IMR-90 (cell line): ENCODE results near the gene CTNNA2. TPM values are rescaled to one million over a fixed set of nuclear protein-coding genes. Genes with fewer than 3 reads are reported as not detected.

Source experiments
- ATAC-seq: fragments of 200-7000 bp; cut with Tn5 transposase; 2 replicates; pipeline ENCODE4 v1.9.1; 2020; ENCODE audit warnings: low read depth, mild to moderate bottlenecking, moderate library complexity
- BruUV-seq: library from RNA; stranded (reverse); fragments of 400-500 nt; replicated peaks from 2 replicates; lab custom pipeline; 2021; lab: Mats Ljungman, UMichigan
- CTCF ChIA-PET: fragments of 300-600 bp; formaldehyde crosslinking; extraction: SDS; loops from one replicate; lab custom pipeline; 2021; ENCODE audit warnings: antibody characterized with exemption; lab: Yijun Ruan, JAX
- POLR2A ChIA-PET: fragments of 300-600 bp; sonication (Branson Sonifier 250); formaldehyde crosslinking; loops from one replicate; lab custom pipeline; 2022; ENCODE audit warnings: antibody characterized with exemption; ENCODE audit not compliant: unreplicated experiment; lab: Charles Lee
- DNase-seq: peaks from one replicate; pipeline ENCODE4 v3.0.0; 2013
- H2AFZ ChIP-seq: replicated peaks from 2 replicates; pipeline ENCODE3; 2013; ENCODE audit warnings: low read length, mild to moderate bottlenecking; ENCODE audit not compliant: poor library complexity
- H2AK5ac ChIP-seq: 2 replicates; pipeline ENCODE4 v1.6.1; 2013; ENCODE audit warnings: low read depth, low read length, inconsistent platforms
- H2AK9ac ChIP-seq: replicated peaks from 2 replicates; pipeline ENCODE3; 2013; ENCODE audit warnings: mild to moderate bottlenecking, low read depth, low read length, moderate library complexity; ENCODE audit not compliant: poor library complexity
- H2BK120ac ChIP-seq: 2 replicates; pipeline ENCODE4 v1.6.1; 2013; ENCODE audit warnings: low read depth, low read length, inconsistent platforms
- H2BK15ac ChIP-seq: 3 replicates; pipeline ENCODE4 v1.6.1; 2013; ENCODE audit warnings: low read depth, low read length, inconsistent platforms
- H2BK20ac ChIP-seq: 2 replicates; pipeline ENCODE4 v1.6.1; 2013; ENCODE audit warnings: low read depth, mild to moderate bottlenecking, inconsistent platforms, low read length, moderate library complexity
- H2BK5ac ChIP-seq: 2 replicates; pipeline ENCODE4 v1.6.1; 2013; ENCODE audit warnings: mild to moderate bottlenecking, low read depth, low read length, inconsistent platforms; ENCODE audit not compliant: poor library complexity, severe bottlenecking
- H3K14ac ChIP-seq: replicated peaks from 2 replicates; pipeline ENCODE4 v1.6.1; 2013; ENCODE audit warnings: low read depth, low read length, inconsistent platforms
- H3K18ac ChIP-seq: 2 replicates; pipeline ENCODE4 v1.6.1; 2013; ENCODE audit warnings: low read depth, low read length, control low read depth
- H3K23ac ChIP-seq: 2 replicates; pipeline ENCODE4 v1.6.1; 2013; ENCODE audit warnings: low read depth, low read length, inconsistent platforms
- H3K27ac ChIP-seq: 2 replicates; pipeline ENCODE4 v1.5.1; 2013; ENCODE audit warnings: mild to moderate bottlenecking, control low read depth, low read length; ENCODE audit not compliant: insufficient read depth
- H3K27me3 ChIP-seq: 2 replicates; pipeline ENCODE4 v1.6.1; 2013; ENCODE audit warnings: low read length; ENCODE audit not compliant: control insufficient read depth, insufficient read depth
- H3K36me3 ChIP-seq: 2 replicates; pipeline ENCODE4 v1.6.1; 2013; ENCODE audit warnings: low read length, mixed read lengths; ENCODE audit not compliant: control insufficient read depth, insufficient read depth
- H3K4ac ChIP-seq: 2 replicates; pipeline ENCODE4 v1.6.1; 2013; ENCODE audit warnings: low read depth, low read length, inconsistent platforms
- H3K4me1 ChIP-seq: 2 replicates; pipeline ENCODE4 v1.6.1; 2013; ENCODE audit warnings: low read length, mixed read lengths; ENCODE audit not compliant: control insufficient read depth, insufficient read depth
- H3K4me2 ChIP-seq: 2 replicates; pipeline ENCODE4 v1.6.1; 2013; ENCODE audit warnings: low read depth, mild to moderate bottlenecking, control low read depth, low read length, moderate library complexity
- H3K4me3 ChIP-seq: 2 replicates; pipeline ENCODE4 v1.5.1; 2013; ENCODE audit warnings: low read depth, mild to moderate bottlenecking, control low read depth, low read length, moderate library complexity; ENCODE audit not compliant: insufficient read depth
- H3K56ac ChIP-seq: 2 replicates; pipeline ENCODE4 v1.6.1; 2013; ENCODE audit warnings: low read length, inconsistent platforms; ENCODE audit not compliant: insufficient read depth; ENCODE audit errors: extremely low read depth
- H3K79me1 ChIP-seq, 2 experiments: 2 replicates each; pipeline ENCODE4 v1.6.1; 2013; ENCODE audit warnings: low read length in 2 of 2, inconsistent platforms in 1 of 2, low read depth in 1 of 2
- H3K9ac ChIP-seq: 2 replicates; pipeline ENCODE4 v1.6.1; 2013; ENCODE audit warnings: low read depth, low read length, control low read depth
- H3K9me1 ChIP-seq: 2 replicates; pipeline ENCODE4 v1.6.1; 2013; ENCODE audit warnings: low read length, inconsistent platforms; ENCODE audit not compliant: insufficient read depth
- H3K9me3 ChIP-seq: 2 replicates; pipeline ENCODE4 v1.6.1; 2013; ENCODE audit warnings: low read length; ENCODE audit not compliant: control insufficient read depth, insufficient read depth
- H4K20me1 ChIP-seq: 2 replicates; pipeline ENCODE4 v1.6.1; 2013; ENCODE audit warnings: low read length, inconsistent platforms; ENCODE audit not compliant: insufficient read depth
- H4K5ac ChIP-seq: 2 replicates; pipeline ENCODE4 v1.6.1; 2013; ENCODE audit warnings: mild to moderate bottlenecking, low read depth, low read length, control low read depth
- H4K8ac ChIP-seq, 2 experiments: 2 replicates each; pipeline ENCODE4 v1.6.1; 2013; ENCODE audit warnings: low read depth in 2 of 2, low read length in 2 of 2, control low read depth in 1 of 2, inconsistent platforms in 1 of 2
- H4K91ac ChIP-seq: 2 replicates; pipeline ENCODE4 v1.6.1; 2013; ENCODE audit warnings: low read depth, low read length, inconsistent platforms; ENCODE audit not compliant: insufficient read depth
- CEBPB ChIP-seq: IDR thresholded peaks from 2 replicates; pipeline ENCODE4 v1.6.1; 2012; ENCODE audit warnings: low read depth, low read length, improper control_type of control experiment
- POLR2A ChIP-seq: IDR thresholded peaks from 2 replicates; pipeline ENCODE4 v1.6.1; 2012; ENCODE audit warnings: mild to moderate bottlenecking, low read depth, low read length
- SMC3 ChIP-seq: fragments of 150-350 bp; IDR thresholded peaks from 2 replicates; pipeline ENCODE4 v1.6.1; 2016; ENCODE audit warnings: low read depth, mild to moderate bottlenecking, antibody characterized with exemption, low read length, moderate library complexity
- WGBS, 2 experiments: methylation state at CpG; one replicate each; pipeline versions ENCODE4 v1.1.5 to v1.1.7; 2013; ENCODE audit warnings: missing lambda C conversion rate in 2 of 2; ENCODE audit not compliant: insufficient read length in 1 of 2; ENCODE audit errors: extremely low coverage in 2 of 2; 5-methylcytosine and 5-hydroxymethylcytosine counted together
- dilution Hi-C: fragments of 300-500 bp; cut with HindIII; formaldehyde crosslinking; loops from one replicate; pipeline ENCODE4 v1.14.3; 2018; ENCODE audit warnings: low sequenced_read_pairs; ENCODE audit not compliant: unreplicated experiment
- in situ Hi-C: fragments of 300-500 bp; cut with MboI; formaldehyde crosslinking; loops from 3 replicates; pipeline ENCODE4 v1.14.3; 2019; ENCODE audit warnings: low sequenced_read_pairs, inconsistent platforms, mixed read lengths
- intact Hi-C: fragments of 100-400 bp; cut with micrococcal nuclease; formaldehyde crosslinking; loops from 2 replicates; pipeline ENCODE4 v1.10.0; 2022
- polyA plus RNA-seq, 3 experiments: library from polyadenylated mRNA; depleted of rRNA; stranded (reverse); fragments of >200 nt; gene quantifications; 2 replicates each; pipeline ENCODE4 v1.2.3, GENCODE V29; 2012; ENCODE audit warnings: low replicate concordance in 1 of 3
- total RNA-seq: library from RNA; depleted of rRNA; stranded (reverse); fragments of >200 nt; gene quantifications from 2 replicates; pipeline ENCODE4 v1.2.3, GENCODE V29; 2012

Gene CTNNA2
- total and polyA plus RNA-seq, 2 of the 4 experiments (the other 2 are of a cell fraction): not detected

- no peak overlapping the region for H4K8ac ChIP-seq
- no peaks in the 10 kb centered on the region for H3K9me1 ChIP-seq
- dilution Hi-C loops (no loop called here), in situ Hi-C loops (no loop called here), intact Hi-C loops (no loop called here)
- no peak overlapping the region for H3K4me3 ChIP-seq
- H3K9me3 ChIP-seq: no peaks in the 10 kb centered on the region; the same call in 1 of the 2 replicates
- H4K20me1 ChIP-seq: no peaks in the 10 kb centered on the region
- no peak overlapping the region for H3K18ac ChIP-seq
- DNase-seq (no peak), ATAC-seq (no peak)
- H2AK5ac ChIP-seq: no peak overlapping the region
- no peak overlapping the region for H2BK20ac ChIP-seq
- H4K5ac ChIP-seq: no peak overlapping the region
- no peak overlapping the region for H3K4me2 ChIP-seq
- ChIA-PET POLR2A (no interaction called here), CTCF (no interaction called here)
- H3K27ac ChIP-seq: no peak overlapping the region
- no peaks in the 10 kb centered on the region for H3K36me3 ChIP-seq
- H2AK9ac ChIP-seq: no peak overlapping the region
- WGBS, 2 experiments: no CpG with 5 or more reads among the region's 2 CpGs
- no TSS peak for BruUV-seq
- no peak overlapping the region for H3K23ac ChIP-seq
- no peak overlapping the region for H3K14ac ChIP-seq
- H2BK5ac ChIP-seq: no peak overlapping the region
- H3K79me1 ChIP-seq: no peaks in the 10 kb centered on the region
- H3K4ac ChIP-seq: no peak overlapping the region
- TF ChIP-seq CEBPB: no peak
- TF ChIP-seq SMC3: no peak
- no peak for TF ChIP-seq POLR2A
- H2BK120ac ChIP-seq: no peak overlapping the region
- H3K27me3 ChIP-seq: no peaks in the 10 kb centered on the region
- H3K4me1 ChIP-seq: no peaks in the 10 kb centered on the region
- no peak overlapping the region for H2AFZ ChIP-seq
- no peak overlapping the region for H2BK15ac ChIP-seq
- H3K9ac ChIP-seq: no peak overlapping the region
- no peak overlapping the region for H4K91ac ChIP-seq
- H3K56ac ChIP-seq: no peak overlapping the region
These were observed 107.1 kb downstream of the CTNNA2 start for GRCh38 chr2:79619976-79620375.
